Ishikawa (cell line): Measurements from ENCODE around the gene NOS1.

Experiments used
- CEBPB ChIP-seq: IDR thresholded peaks from 2 replicates; pipeline ENCODE4 v1.6.1; 2012
- CREB1 ChIP-seq: IDR thresholded peaks from 2 replicates; pipeline ENCODE4 v1.6.1; 2012; ENCODE audit warnings: low read depth
- EP300 ChIP-seq: IDR thresholded peaks from 2 replicates; pipeline ENCODE4 v1.6.1; 2012; ENCODE audit warnings: borderline replicate concordance
- FOXM1 ChIP-seq: IDR thresholded peaks from 2 replicates; pipeline ENCODE4 v1.6.1; 2012; ENCODE audit warnings: low read depth, borderline replicate concordance
- MAX ChIP-seq: IDR thresholded peaks from 2 replicates; pipeline ENCODE4 v1.6.1; 2012
- RAD21 ChIP-seq: IDR thresholded peaks from 2 replicates; pipeline ENCODE4 v1.6.1; 2012; ENCODE audit warnings: low read depth
- REST ChIP-seq: IDR thresholded peaks from 2 replicates; pipeline ENCODE4 v1.6.1; 2012; ENCODE audit warnings: low read depth, mild to moderate bottlenecking
- TAF1 ChIP-seq: IDR thresholded peaks from 2 replicates; pipeline ENCODE4 v1.6.1; 2012; ENCODE audit warnings: low read depth, mild to moderate bottlenecking
- TCF12 ChIP-seq: IDR thresholded peaks from 2 replicates; pipeline ENCODE4 v1.6.1; 2012; ENCODE audit warnings: low read depth
- TEAD4 ChIP-seq: IDR thresholded peaks from 2 replicates; pipeline ENCODE4 v1.6.1; 2012
- USF1 ChIP-seq: IDR thresholded peaks from 2 replicates; pipeline ENCODE4 v1.6.1; 2012
- YY1 ChIP-seq: IDR thresholded peaks from 2 replicates; pipeline ENCODE4 v1.6.1; 2012; ENCODE audit warnings: low read depth
- ZBTB7A ChIP-seq: IDR thresholded peaks from 2 replicates; pipeline ENCODE4 v1.6.1; 2012; ENCODE audit warnings: low read depth

NOS1 gene

GRCh38 chr12:117363056-117363662 is 1.7 kb upstream of the NOS1 start:
- no peak for TF ChIP-seq REST
- no peak for TF ChIP-seq USF1
- no peak for TF ChIP-seq TEAD4

GRCh38 chr12:117362391-117362790 is 965 bp upstream of the NOS1 start:
- no peak for TF ChIP-seq USF1
- TF ChIP-seq RAD21 = no peak
- TF ChIP-seq ZBTB7A = no peak
- TF ChIP-seq TEAD4 = no peak

- no peak for TF ChIP-seq CREB1
- TF ChIP-seq TEAD4 = no peak
- TF ChIP-seq REST = no peak
- TF ChIP-seq CEBPB = no peak
These were observed 479 bp upstream of the NOS1 start for GRCh38 chr12:117361905-117362304.

- TF ChIP-seq REST = no peak
- no peak for TF ChIP-seq RAD21
- no peak for TF ChIP-seq EP300
- TF ChIP-seq YY1 = no peak
- TF ChIP-seq TCF12 = no peak
- no peak for TF ChIP-seq TAF1
These were observed 677 bp downstream of the NOS1 start for GRCh38 chr12:117360551-117361346.

GRCh38 chr12:117360222-117360550 is 1.2 kb downstream of the NOS1 start:
- TF ChIP-seq CEBPB = no peak
- TF ChIP-seq REST = no peak
- TF ChIP-seq RAD21 = no peak
- TF ChIP-seq FOXM1 = no peak
- no peak for TF ChIP-seq EP300
- TF ChIP-seq TEAD4 = no peak
- no peak for TF ChIP-seq MAX
- no peak for TF ChIP-seq ZBTB7A
